PC-3 (cell line): ENCODE data around the gene MAP3K5.

Source experiments
- EZH2 ChIP-seq: fragments of 300-600 bp; sonication (generic); IDR thresholded peaks from one replicate; pipeline ENCODE4 v1.6.1; 2017; ENCODE audit warnings: antibody characterized with exemption, mild to moderate bottlenecking, low read length; ENCODE audit not compliant: unreplicated experiment
- TF ChIP-seq, protein P1 (sequence below): fragments of 300-600 bp; sonication (generic); conservative IDR thresholded peaks from 2 replicates; pipeline ENCODE4 v1.5.1; 2017; ENCODE audit warnings: antibody characterized with exemption, low read depth, mild to moderate bottlenecking, low read length

DNA sequence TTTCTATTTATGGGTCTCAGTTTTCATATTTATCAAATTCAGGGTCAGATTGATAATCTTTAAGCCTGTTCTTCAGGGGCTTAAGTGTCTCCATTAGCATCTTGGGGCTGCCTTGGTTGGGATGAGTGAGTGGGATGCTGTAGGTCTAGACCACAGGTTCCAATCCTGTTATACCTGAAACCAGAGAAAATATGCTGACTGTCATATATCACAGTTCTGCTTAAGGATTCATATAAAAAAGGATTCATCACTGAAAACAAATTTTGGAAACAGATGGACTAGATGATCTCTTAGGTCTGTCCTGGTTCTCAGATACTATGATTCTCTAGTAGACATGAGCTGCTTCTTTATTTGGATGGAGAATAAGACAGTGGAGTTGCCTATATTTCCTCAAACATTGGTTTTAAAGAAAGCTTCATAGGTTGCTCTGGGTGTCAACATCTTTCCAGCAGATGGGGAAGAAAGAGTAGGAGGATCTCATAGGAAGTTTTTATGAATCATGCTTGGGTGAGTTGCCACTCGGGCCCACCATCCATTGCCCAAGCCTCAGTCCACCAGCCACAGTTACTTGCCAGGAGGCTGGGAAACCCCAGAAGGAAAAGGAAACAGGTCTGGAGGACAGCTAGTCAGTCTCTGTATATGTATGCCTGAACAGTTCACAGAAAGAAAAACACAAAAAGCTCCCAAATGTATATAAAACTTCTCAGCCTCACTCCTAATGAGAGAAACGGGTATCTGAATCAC lies 199.2 kb downstream of the MAP3K5 start:
- TF ChIP-seq, protein P1, sequence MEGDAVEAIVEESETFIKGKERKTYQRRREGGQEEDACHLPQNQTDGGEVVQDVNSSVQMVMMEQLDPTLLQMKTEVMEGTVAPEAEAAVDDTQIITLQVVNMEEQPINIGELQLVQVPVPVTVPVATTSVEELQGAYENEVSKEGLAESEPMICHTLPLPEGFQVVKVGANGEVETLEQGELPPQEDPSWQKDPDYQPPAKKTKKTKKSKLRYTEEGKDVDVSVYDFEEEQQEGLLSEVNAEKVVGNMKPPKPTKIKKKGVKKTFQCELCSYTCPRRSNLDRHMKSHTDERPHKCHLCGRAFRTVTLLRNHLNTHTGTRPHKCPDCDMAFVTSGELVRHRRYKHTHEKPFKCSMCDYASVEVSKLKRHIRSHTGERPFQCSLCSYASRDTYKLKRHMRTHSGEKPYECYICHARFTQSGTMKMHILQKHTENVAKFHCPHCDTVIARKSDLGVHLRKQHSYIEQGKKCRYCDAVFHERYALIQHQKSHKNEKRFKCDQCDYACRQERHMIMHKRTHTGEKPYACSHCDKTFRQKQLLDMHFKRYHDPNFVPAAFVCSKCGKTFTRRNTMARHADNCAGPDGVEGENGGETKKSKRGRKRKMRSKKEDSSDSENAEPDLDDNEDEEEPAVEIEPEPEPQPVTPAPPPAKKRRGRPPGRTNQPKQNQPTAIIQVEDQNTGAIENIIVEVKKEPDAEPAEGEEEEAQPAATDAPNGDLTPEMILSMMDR, result no peak
- TF ChIP-seq EZH2, result no peak
